HUDEP-2 (cell line): ENCODE measurements around the gene UQCC3.
A peak's percentile ranks its signal among the peaks of the same experiment; 100 is the strongest.

Source experiments
- DNase-seq, 76 experiments: peaks; one replicate each; lab custom pipeline; 2025; ENCODE audit not compliant: unreplicated experiment in 76 of 76; lab: John Stamatoyannopoulos, UW

The UQCC3 gene

DNA sequence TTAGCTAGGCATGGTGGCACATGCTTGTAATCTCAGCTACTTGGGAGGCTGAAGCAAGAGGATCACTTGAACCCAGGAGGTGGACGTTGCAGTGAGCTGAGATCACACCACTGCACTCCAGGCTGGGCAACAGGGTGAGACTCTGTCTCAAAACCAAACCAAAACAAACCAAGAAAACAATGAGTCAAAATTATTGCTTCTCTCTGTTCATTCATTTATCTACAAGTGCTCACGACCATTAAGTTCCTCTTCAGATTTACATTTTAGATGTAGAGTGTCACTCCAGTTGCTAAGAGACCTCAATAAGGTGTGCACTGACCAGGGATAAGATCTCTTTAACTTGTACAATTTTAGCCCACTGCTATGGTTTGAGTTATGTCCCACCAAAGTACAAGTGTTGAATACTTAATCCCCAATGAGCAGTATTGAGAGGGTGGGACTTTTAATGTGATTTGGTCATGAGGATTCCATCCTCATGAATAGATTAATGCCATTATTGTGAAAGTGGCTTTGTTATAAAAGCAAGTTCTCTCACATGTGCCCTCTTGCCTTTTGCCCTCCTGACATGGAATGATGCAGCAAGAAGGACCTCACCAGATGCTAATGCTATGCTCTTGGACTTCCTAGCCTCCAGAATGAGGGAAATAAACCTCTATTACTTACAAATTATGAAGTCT is 48.0 kb downstream of the UQCC3 start:
- no peak for DNase-seq

DNA sequence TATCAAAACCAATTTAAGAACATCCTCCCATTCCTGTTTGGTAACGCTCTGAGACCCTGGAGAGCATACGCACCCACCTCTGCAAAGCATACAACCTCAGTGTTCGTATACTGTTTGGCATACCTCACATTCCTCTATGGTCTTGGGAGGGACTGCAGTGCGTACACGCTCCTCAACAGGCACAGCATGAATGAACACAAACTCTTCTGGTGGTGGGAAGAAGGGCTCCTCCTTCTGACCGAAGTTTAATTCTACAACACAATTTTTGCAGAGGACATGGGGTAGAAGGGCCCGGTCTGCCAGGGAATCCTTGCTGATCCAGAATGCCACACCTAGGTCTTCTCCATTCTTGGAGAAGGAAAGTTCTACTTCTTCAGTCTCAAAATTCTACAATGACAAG is 50.5 kb downstream of the UQCC3 start:
- DNase-seq = peak in 2 of 76 experiments; percentile 4 to 11
